CD14-positive monocyte (primary cell): ENCODE results near the gene WDR6. TPM values are rescaled to one million over a fixed set of nuclear protein-coding genes. Genes with fewer than 3 reads are reported as not detected.

ENCODE experiments used
- DNase-seq, 3 donors: peaks; one replicate each; pipeline ENCODE4 v3.0.0-alpha.2; 2011 to 2022
- H2AFZ ChIP-seq: 2 replicates; pipeline ENCODE4 v1.6.0; 2012; ENCODE audit warnings: mild to moderate bottlenecking, low read depth, low read length, inconsistent platforms; ENCODE audit not compliant: insufficient read depth, poor library complexity, severe bottlenecking
- H3K27ac ChIP-seq, 2 donors: 1 replicate in 1 of 2; 2 replicates in 1 of 2; pipeline ENCODE4 v1.5.1; 2012 to 2013; ENCODE audit warnings: low read length in 2 of 2, control low read depth in 1 of 2, inconsistent platforms in 1 of 2, low read depth in 1 of 2, mild to moderate bottlenecking in 1 of 2
- H3K27me3 ChIP-seq, 2 donors: one replicate each; pipeline versions ENCODE4 v1.6.0 to v1.6.1; 2011 to 2013; ENCODE audit warnings: low read length in 2 of 2; ENCODE audit not compliant: control insufficient read depth in 2 of 2, insufficient read depth in 2 of 2
- H3K36me3 ChIP-seq, 2 donors: replicated peaks in 1 of 2; 1 replicate in 1 of 2; 2 replicates in 1 of 2; pipeline versions ENCODE4 v1.5.1 to v1.6.1; 2012 to 2013; ENCODE audit warnings: low read length in 2 of 2, control low read depth in 1 of 2, inconsistent platforms in 1 of 2, mild to moderate bottlenecking in 1 of 2; ENCODE audit not compliant: insufficient read depth in 2 of 2, control insufficient read depth in 1 of 2
- H3K4me1 ChIP-seq, 2 donors: 1 replicate in 1 of 2; 2 replicates in 1 of 2; pipeline versions ENCODE4 v1.5.1 to v1.6.1; 2012 to 2013; ENCODE audit warnings: low read length in 2 of 2, control low read depth in 1 of 2, inconsistent platforms in 1 of 2, mild to moderate bottlenecking in 1 of 2, moderate library complexity in 1 of 2; ENCODE audit not compliant: insufficient read depth in 2 of 2, control insufficient read depth in 1 of 2
- H3K4me2 ChIP-seq: replicated peaks from 2 replicates; pipeline ENCODE3; 2012; ENCODE audit warnings: low read length, moderate library complexity, mild to moderate bottlenecking; ENCODE audit not compliant: poor library complexity, severe bottlenecking; ENCODE audit errors: extremely low read depth
- H3K4me3 ChIP-seq, 3 experiments: fragments of 200-600 bp in 1 of 3; sonication (generic) in 1 of 3; replicated peaks in 1 of 3; 1 replicate in 2 of 3; 2 replicates in 1 of 3; pipeline ENCODE4 v1.5.1; 2011 to 2013; ENCODE audit warnings: low read length in 3 of 3, mild to moderate bottlenecking in 3 of 3, control low read depth in 2 of 3, low read depth in 2 of 3, inconsistent platforms in 1 of 3, moderate library complexity in 1 of 3
- H3K79me2 ChIP-seq: 2 replicates; pipeline ENCODE4 v1.6.0; 2012; ENCODE audit warnings: mild to moderate bottlenecking, control low read depth, inconsistent platforms, low read length, moderate library complexity; ENCODE audit not compliant: insufficient read depth
- H3K9ac ChIP-seq: 2 replicates; pipeline ENCODE4 v1.6.0; 2017; ENCODE audit warnings: low read length, mild to moderate bottlenecking; ENCODE audit not compliant: insufficient read depth, poor library complexity, severe bottlenecking
- H3K9me3 ChIP-seq, 2 donors: replicated peaks in 1 of 2; 1 replicate in 1 of 2; 2 replicates in 1 of 2; pipeline versions ENCODE4 v1.5.1 to v1.6.1; 2012 to 2013; ENCODE audit warnings: low read length in 2 of 2, control low read depth in 1 of 2; ENCODE audit not compliant: control insufficient read depth in 1 of 2, insufficient read depth in 1 of 2
- H4K20me1 ChIP-seq: 2 replicates; pipeline ENCODE4 v1.6.0; 2012; ENCODE audit warnings: mild to moderate bottlenecking, low read length, control low read depth, moderate library complexity; ENCODE audit not compliant: insufficient read depth
- H3K27ac Mint-ChIP-seq, 7 donors: one replicate each; pipeline ENCODE4 v1.8.0; 2020; ENCODE audit warnings: mild to moderate bottlenecking in 7 of 7, mixed read lengths in 7 of 7, moderate library complexity in 6 of 7, inconsistent platforms in 2 of 7
- H3K27me3 Mint-ChIP-seq, 3 donors: one replicate each; pipeline ENCODE4 v1.8.0; 2021 to 2022; ENCODE audit warnings: low read depth in 3 of 3, mild to moderate bottlenecking in 3 of 3, mixed read lengths in 3 of 3, moderate library complexity in 3 of 3, inconsistent platforms in 1 of 3
- H3K36me3 Mint-ChIP-seq, 2 donors: one replicate each; pipeline ENCODE4 v1.8.0; 2020; ENCODE audit warnings: mixed read lengths in 2 of 2, inconsistent platforms in 1 of 2, mild to moderate bottlenecking in 1 of 2
- H3K4me1 Mint-ChIP-seq: one replicate; pipeline ENCODE4 v1.8.0; 2020; ENCODE audit warnings: mild to moderate bottlenecking, mixed read lengths
- H3K4me3 Mint-ChIP-seq, 2 donors: one replicate each; pipeline ENCODE4 v1.8.0; 2020; ENCODE audit warnings: mild to moderate bottlenecking in 2 of 2, mixed read lengths in 2 of 2, moderate library complexity in 1 of 2
- H3K9me3 Mint-ChIP-seq, 7 donors: one replicate each; pipeline ENCODE4 v1.8.0; 2020 to 2022; ENCODE audit warnings: mixed read lengths in 7 of 7, mild to moderate bottlenecking in 6 of 7, moderate library complexity in 6 of 7, inconsistent platforms in 2 of 7
- WGBS: methylation state at CpG from one replicate; pipeline ENCODE4 v1.1.5; 2013; ENCODE audit warnings: missing lambda C conversion rate; ENCODE audit not compliant: insufficient coverage; 5-methylcytosine and 5-hydroxymethylcytosine counted together
- intact Hi-C, 2 donors: fragments of 100-400 bp; cut with micrococcal nuclease; formaldehyde crosslinking; loops; one replicate each; pipeline versions ENCODE4 v1.15.0 to v1.15.1; 2023
- polyA plus RNA-seq, 3 donors: library from polyadenylated mRNA; depleted of rRNA in 1 of 3; unstranded in 2 of 3; stranded (reverse) in 1 of 3; fragments of 300-500 nt in 2 of 3; fragments of >200 nt in 1 of 3; fragmentation: Illumina TruSeq in 2 of 3; gene quantifications; 1 replicate in 2 of 3; 2 replicates in 1 of 3; pipeline ENCODE4 v1.2.3, GENCODE V29; 2012 to 2021
- TF ChIP-seq, protein P1 (sequence below): fragments of 200-600 bp; IDR thresholded peaks from one replicate; pipeline ENCODE4 v1.8.0; 2022; ENCODE audit warnings: antibody characterized with exemption, mild to moderate bottlenecking

Gene WDR6
- polyA plus RNA-seq, 3 donors = 30.6 to 103 (median 46.3) TPM

DNA sequence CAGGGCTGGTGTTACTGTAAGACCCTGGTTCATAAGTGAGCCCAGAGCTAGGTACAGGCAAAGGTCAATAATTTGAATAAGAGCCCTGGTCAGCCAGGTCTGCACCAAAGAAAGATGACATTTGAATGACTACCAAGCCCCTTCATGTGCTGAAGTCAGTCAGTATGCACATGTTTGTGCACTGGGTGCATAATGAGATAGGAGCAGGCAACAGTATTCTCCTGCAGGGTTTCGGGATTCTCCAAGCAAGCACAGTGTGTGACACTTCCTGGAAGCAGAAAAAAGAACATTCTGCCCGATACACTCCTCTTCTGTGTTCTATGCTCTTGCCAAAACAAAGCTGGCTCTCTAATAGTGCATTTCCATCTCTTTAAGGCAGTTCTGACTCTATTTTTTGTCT, 27.5 kb downstream of the WDR6 start:
- TF ChIP-seq, protein P1, sequence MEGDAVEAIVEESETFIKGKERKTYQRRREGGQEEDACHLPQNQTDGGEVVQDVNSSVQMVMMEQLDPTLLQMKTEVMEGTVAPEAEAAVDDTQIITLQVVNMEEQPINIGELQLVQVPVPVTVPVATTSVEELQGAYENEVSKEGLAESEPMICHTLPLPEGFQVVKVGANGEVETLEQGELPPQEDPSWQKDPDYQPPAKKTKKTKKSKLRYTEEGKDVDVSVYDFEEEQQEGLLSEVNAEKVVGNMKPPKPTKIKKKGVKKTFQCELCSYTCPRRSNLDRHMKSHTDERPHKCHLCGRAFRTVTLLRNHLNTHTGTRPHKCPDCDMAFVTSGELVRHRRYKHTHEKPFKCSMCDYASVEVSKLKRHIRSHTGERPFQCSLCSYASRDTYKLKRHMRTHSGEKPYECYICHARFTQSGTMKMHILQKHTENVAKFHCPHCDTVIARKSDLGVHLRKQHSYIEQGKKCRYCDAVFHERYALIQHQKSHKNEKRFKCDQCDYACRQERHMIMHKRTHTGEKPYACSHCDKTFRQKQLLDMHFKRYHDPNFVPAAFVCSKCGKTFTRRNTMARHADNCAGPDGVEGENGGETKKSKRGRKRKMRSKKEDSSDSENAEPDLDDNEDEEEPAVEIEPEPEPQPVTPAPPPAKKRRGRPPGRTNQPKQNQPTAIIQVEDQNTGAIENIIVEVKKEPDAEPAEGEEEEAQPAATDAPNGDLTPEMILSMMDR = no peak
- Mint-ChIP-seq H3K4me1 (peaks cover 16% of the 10 kb centered on the region), H3K27me3 (no peaks in the 10 kb centered on the region), H3K36me3 (peaks cover 60 to 95% of the 10 kb centered on the region in 2 donors), H3K4me3 (no peak overlapping the region), H3K27ac (peak overlapping the region in 6 of 7 donors; percentile 72 to 92 (median 82)), H3K9me3 (no peaks in the 10 kb centered on the region)
- Histone ChIP-seq H3K27ac (peak overlapping the region in 1 of 2 donors; percentile 68), H3K9me3 (no peaks in the 10 kb centered on the region), H3K4me2 (no peak overlapping the region), H2AFZ (no peak overlapping the region), H3K4me3 (no peak overlapping the region), H3K36me3 (peaks cover 56 to 77% of the 10 kb centered on the region in 2 donors), H3K9ac (no peak overlapping the region), H4K20me1 (no peaks in the 10 kb centered on the region), H3K79me2 (no peaks in the 10 kb centered on the region), H3K27me3 (no peaks in the 10 kb centered on the region), H3K4me1 (peaks cover 12 to 14% of the 10 kb centered on the region in 2 donors)
- intact Hi-C loops = loop anchor here in 1 of 2 donors (5.0 kb wide), 1 partner anchor 63 kb away; no protein-coding TSS in a partner anchor
- 100% methylated on average over 1 of the region's 2 CpGs for WGBS
- no peak for DNase-seq

DNA sequence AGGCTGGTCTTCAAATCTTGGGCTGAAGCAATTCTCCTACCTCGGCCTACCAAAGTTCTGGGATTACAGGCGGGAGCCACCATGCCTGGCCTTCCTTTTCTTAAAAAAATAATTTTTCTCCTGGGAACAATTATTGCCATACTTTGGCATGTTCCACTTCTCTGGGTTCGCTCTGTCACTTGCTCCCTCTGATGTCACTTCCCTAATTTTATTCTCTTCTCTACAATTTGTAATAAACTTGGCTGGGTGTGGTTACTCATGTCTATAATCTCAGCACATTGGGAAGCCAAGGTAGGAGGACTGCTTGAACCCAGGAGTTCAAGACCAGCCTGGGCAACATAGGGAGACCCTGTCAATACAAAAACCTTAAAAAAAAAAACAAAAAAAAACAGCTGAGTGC, 28.1 kb downstream of the WDR6 start:
- Histone ChIP-seq H3K4me1 (peaks cover 11 to 12% of the 10 kb centered on the region in 2 donors), H3K9me3 (no peaks in the 10 kb centered on the region), H4K20me1 (no peaks in the 10 kb centered on the region), H3K36me3 (peaks cover 57 to 79% of the 10 kb centered on the region in 2 donors), H3K27me3 (no peaks in the 10 kb centered on the region), H3K79me2 (no peaks in the 10 kb centered on the region), H3K9ac (no peak overlapping the region), H3K4me2 (no peak overlapping the region), H3K4me3 (no peak overlapping the region), H2AFZ (no peak overlapping the region), H3K27ac (peak overlapping the region; percentile 27 to 68)
- Mint-ChIP-seq H3K4me1 (peaks cover 15% of the 10 kb centered on the region), H3K27ac (peak overlapping the region; percentile 80 to 92 (median 82)), H3K36me3 (peaks cover 60 to 98% of the 10 kb centered on the region in 2 donors), H3K27me3 (no peaks in the 10 kb centered on the region), H3K9me3 (no peaks in the 10 kb centered on the region), H3K4me3 (no peak overlapping the region)
- TF ChIP-seq, protein P1 = no peak
- intact Hi-C loops = no loop called here
- DNase-seq = peak; percentile 34 to 57 (median 43)
- WGBS = 100% methylated on average over 2 of the region's 3 CpGs
